NB4 (cell line): ENCODE results near the gene RIT2.

Experiments
- DNase-seq: peaks from one replicate; pipeline ENCODE4 v3.0.0; 2010; ENCODE audit warnings: low read depth
- H3K4me3 ChIP-seq: one replicate; pipeline ENCODE4 v1.5.1; 2011; ENCODE audit warnings: mild to moderate bottlenecking, low read depth, low read length, moderate library complexity
- MYC ChIP-seq: IDR thresholded peaks from 2 replicates; pipeline ENCODE4 v1.6.1; 2011; ENCODE audit warnings: low read depth, low read length
- POLR2A ChIP-seq: IDR thresholded peaks from 2 replicates; pipeline ENCODE4 v1.6.1; 2011; ENCODE audit warnings: mild to moderate bottlenecking; ENCODE audit not compliant: insufficient read length; ENCODE audit errors: extremely low read depth
- TF ChIP-seq, protein P1 (sequence below): IDR thresholded peaks from 2 replicates; pipeline ENCODE4 v1.6.1; 2011; ENCODE audit warnings: low read depth, low read length
- TF ChIP-seq, protein P2 (sequence below): IDR thresholded peaks from one replicate; pipeline ENCODE4 v1.5.1; 2012; ENCODE audit warnings: low read depth, low read length

The RIT2 gene

DNA sequence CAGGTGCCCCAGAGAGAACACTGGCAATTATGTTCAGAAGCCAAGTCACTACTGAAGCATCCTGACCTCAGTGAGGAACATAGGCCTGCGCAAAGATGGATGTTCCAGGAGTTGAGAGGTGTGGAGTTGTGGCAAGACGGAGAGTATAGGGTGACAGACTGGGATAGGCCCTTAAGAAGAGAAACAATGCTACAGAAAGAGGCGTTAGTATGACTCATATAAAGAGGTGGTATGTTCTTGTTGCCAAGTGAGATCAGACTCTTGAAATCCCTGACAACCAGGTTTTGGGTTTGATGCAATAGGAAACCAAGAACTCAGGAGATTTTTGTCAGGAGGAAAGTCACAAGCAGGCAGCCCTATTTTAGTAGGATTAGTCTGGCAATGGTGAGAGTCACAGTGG, 185.6 kb downstream of the RIT2 start:
- no peak for DNase-seq
- no peak overlapping the region for H3K4me3 ChIP-seq
- TF ChIP-seq, protein P1, sequence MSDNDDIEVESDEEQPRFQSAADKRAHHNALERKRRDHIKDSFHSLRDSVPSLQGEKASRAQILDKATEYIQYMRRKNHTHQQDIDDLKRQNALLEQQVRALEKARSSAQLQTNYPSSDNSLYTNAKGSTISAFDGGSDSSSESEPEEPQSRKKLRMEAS = no peak

DNA sequence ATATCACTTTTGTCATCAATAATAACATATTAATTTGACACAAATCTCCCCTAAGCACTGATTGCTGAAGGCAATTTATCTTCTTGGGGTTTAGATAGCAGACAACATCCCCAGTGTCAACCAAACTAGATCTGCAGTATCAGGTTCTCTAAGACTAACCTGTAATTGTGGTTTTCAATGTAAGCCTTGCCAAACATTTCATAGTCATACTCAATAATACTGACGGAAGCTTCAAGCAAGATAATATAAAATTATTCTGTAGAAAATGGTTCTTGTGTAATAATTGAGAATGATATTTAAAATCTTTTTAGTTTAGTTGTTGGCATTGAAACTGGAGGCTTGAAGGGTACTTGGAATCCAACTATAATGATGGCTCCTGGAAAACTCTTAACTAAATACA, 186.3 kb downstream of the RIT2 start:
- no peak for DNase-seq
- no peak overlapping the region for H3K4me3 ChIP-seq
- TF ChIP-seq MYC (no peak), POLR2A (no peak)
- TF ChIP-seq, protein P1 = no peak
- TF ChIP-seq, protein P2, sequence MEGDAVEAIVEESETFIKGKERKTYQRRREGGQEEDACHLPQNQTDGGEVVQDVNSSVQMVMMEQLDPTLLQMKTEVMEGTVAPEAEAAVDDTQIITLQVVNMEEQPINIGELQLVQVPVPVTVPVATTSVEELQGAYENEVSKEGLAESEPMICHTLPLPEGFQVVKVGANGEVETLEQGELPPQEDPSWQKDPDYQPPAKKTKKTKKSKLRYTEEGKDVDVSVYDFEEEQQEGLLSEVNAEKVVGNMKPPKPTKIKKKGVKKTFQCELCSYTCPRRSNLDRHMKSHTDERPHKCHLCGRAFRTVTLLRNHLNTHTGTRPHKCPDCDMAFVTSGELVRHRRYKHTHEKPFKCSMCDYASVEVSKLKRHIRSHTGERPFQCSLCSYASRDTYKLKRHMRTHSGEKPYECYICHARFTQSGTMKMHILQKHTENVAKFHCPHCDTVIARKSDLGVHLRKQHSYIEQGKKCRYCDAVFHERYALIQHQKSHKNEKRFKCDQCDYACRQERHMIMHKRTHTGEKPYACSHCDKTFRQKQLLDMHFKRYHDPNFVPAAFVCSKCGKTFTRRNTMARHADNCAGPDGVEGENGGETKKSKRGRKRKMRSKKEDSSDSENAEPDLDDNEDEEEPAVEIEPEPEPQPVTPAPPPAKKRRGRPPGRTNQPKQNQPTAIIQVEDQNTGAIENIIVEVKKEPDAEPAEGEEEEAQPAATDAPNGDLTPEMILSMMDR = no peak

DNA sequence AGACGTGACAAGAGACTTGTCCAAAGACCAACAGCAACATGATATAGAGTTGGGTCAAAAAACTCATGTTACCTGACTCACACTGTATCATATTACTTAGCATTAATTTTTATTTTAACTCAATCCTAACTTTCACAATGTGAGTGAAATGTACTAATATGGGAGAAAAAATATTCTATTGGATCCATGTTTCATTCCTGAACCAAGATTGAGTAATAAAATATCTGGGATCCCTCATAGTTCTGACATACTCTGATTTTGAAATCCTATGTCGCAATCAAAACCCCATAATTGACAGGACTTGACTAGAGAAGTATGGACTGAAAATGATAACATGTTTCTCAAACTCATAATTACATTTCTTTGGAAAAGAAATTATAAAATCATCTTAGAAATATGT, 190.4 kb downstream of the RIT2 start:
- no peak overlapping the region for H3K4me3 ChIP-seq
- TF ChIP-seq, protein P2 = no peak
- TF ChIP-seq POLR2A (no peak), MYC (no peak)
- TF ChIP-seq, protein P1 = no peak
- DNase-seq = no peak

DNA sequence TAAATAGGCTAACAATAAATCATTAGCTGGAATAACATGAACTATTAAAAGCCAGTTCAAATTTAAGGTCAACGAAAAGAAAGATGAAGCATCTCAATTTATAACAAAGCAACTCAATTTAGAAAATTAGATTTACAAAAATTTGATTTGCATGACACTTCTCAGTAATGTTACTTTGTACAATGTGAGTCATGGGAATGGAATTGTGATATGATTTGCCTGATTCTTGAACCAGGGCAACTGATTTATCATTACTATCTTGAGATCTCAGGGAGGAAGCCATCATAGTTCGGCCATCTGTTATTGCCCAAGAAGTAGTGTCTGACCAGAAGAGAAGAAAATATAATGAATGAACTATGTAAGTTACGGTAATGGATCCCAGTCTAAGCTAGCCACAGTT, 193.1 kb downstream of the RIT2 start:
- TF ChIP-seq, protein P1 = no peak
- TF ChIP-seq POLR2A = no peak
- TF ChIP-seq, protein P2 = no peak
- TF ChIP-seq MYC = no peak
- DNase-seq = no peak

DNA sequence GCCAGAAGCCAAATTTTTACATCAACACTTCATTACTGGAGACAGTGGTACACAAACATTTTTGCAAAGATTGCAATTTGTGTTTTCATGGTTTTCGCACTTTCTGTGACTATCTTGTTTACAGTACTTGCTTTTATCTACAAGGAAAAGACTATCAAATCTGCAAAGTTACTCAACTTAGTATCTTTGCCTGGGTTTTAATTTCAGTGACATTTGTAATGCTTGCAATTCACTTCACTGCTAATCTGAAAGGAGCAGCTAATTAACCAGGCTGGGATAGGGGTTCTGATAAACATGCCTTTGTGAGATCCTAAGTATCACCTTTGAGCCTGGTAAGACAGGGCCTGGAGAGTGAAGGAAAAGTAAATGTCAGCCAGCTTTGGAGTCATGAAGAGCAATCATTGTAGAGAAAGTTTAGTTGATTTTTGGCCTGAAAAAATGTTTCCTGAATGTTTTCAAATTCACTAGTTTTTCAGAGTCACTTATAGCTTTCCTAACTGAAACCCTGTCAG, 194.2 kb downstream of the RIT2 start:
- no peak overlapping the region for H3K4me3 ChIP-seq
- no peak for DNase-seq
- TF ChIP-seq, protein P1 = no peak
- TF ChIP-seq, protein P2 = no peak
- TF ChIP-seq POLR2A (no peak), MYC (no peak)

More for the DNA sequence above, 193.1 kb downstream of the RIT2 start:
- H3K4me3 ChIP-seq = no peak overlapping the region

DNA sequence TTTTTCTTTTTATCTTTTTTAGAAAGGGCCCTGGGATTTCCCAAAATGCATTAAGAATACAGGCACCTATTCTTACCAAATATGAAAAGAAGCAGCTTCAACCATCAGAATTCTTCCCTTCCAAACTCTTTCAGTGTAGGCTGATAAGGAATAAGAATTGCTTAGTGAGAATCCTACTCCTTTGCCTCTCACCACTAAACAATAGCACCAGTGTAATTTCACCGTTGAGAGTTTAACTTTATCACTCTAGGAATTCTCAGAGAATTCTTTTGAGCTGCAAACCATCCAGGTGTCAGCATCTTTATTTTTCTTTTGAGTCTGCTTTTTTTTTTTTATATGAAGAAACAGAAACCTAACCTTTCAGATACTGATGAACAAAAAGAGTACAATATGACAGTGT, 194.9 kb downstream of the RIT2 start:
- TF ChIP-seq POLR2A (no peak), MYC (no peak)
- TF ChIP-seq, protein P2 = no peak
- TF ChIP-seq, protein P1 = no peak
- H3K4me3 ChIP-seq = no peak overlapping the region
- DNase-seq = no peak
